Lung (tissue), 12 donors: Measurements from ENCODE around the gene GLIS2. TPM values are rescaled to one million over a fixed set of nuclear protein-coding genes. Genes with fewer than 3 reads are reported as not detected.

Experiments
- ATAC-seq: fragments of 200-7000 bp; cut with Tn5 transposase; one replicate; pipeline ENCODE4 v1.9.1; 2020; ENCODE audit warnings: moderate number of reproducible peaks; ENCODE audit not compliant: insufficient read depth, low FRiP score
- DNase-seq, 3 donors: peaks; one replicate each; pipeline ENCODE4 v3.0.0-alpha.2; 2013 to 2017
- H3K27ac ChIP-seq, 2 donors: one replicate each; pipeline ENCODE4 v1.5.1; 2013; ENCODE audit warnings: mild to moderate bottlenecking in 2 of 2, moderate library complexity in 2 of 2, control low read depth in 1 of 2, inconsistent platforms in 1 of 2, low read depth in 1 of 2, low read length in 1 of 2
- H3K27me3 ChIP-seq, 3 donors: one replicate each; pipeline ENCODE4 v1.5.1; 2013; ENCODE audit warnings: low read length in 2 of 3; ENCODE audit not compliant: control insufficient read depth in 3 of 3, insufficient read depth in 3 of 3
- H3K36me3 ChIP-seq, 4 donors: one replicate each; pipeline ENCODE4 v1.5.1; 2013; ENCODE audit warnings: low read length in 4 of 4, mild to moderate bottlenecking in 1 of 4, moderate library complexity in 1 of 4; ENCODE audit not compliant: control insufficient read depth in 4 of 4, insufficient read depth in 4 of 4
- H3K4me1 ChIP-seq, 5 donors: one replicate each; pipeline ENCODE4 v1.5.1; 2013; ENCODE audit warnings: low read length in 5 of 5, mild to moderate bottlenecking in 2 of 5, moderate library complexity in 1 of 5; ENCODE audit not compliant: control insufficient read depth in 5 of 5, insufficient read depth in 5 of 5
- H3K4me3 ChIP-seq: one replicate; pipeline ENCODE4 v1.5.1; 2013; ENCODE audit warnings: mild to moderate bottlenecking, control low read depth, moderate library complexity
- H3K9ac ChIP-seq, 2 donors: one replicate each; pipeline ENCODE4 v1.5.1; 2013; ENCODE audit warnings: low read length in 2 of 2, control low read depth in 1 of 2; ENCODE audit not compliant: insufficient read depth in 1 of 2
- H3K9me3 ChIP-seq, 4 donors: one replicate each; pipeline ENCODE4 v1.5.1; 2013; ENCODE audit warnings: low read length in 3 of 4, mild to moderate bottlenecking in 1 of 4, moderate library complexity in 1 of 4; ENCODE audit not compliant: control insufficient read depth in 4 of 4, insufficient read depth in 3 of 4
- WGBS, 2 donors: extraction: QIAGEN DNeasy Blood & Tissue Kit; methylation state at CpG; one replicate each; pipeline ENCODE4 v1.1.7; 2013; 5-methylcytosine and 5-hydroxymethylcytosine counted together
- polyA plus RNA-seq, 2 donors: library from polyadenylated mRNA; stranded (reverse); fragments of 200-250 nt; gene quantifications; one replicate each; pipeline ENCODE4 v1.2.1, GENCODE V29; 2013
- total RNA-seq, 2 donors: library from RNA; depleted of rRNA in 1 of 2; stranded (reverse); fragments of >200 nt in 1 of 2; gene quantifications; one replicate each; pipeline ENCODE4 v1.2.1, GENCODE V29; 2014 to 2021
- TF ChIP-seq, protein P1 (sequence below): IDR thresholded peaks from 2 replicates; pipeline ENCODE4 v1.5.1; 2012; ENCODE audit warnings: mild to moderate bottlenecking; ENCODE audit errors: control extremely low read depth, extremely low read depth
- donor health status: control.
- donor health status: control.
- donor health status: Bipolar disorder and iron deficiency.
- donor health status: healthy.
- donor health status: DM: yes; HTN: yes; CAD: no.

GLIS2 gene
- total and polyA plus RNA-seq, 4 donors = 8.8 to 25.5 (median 14.9) TPM

DNA sequence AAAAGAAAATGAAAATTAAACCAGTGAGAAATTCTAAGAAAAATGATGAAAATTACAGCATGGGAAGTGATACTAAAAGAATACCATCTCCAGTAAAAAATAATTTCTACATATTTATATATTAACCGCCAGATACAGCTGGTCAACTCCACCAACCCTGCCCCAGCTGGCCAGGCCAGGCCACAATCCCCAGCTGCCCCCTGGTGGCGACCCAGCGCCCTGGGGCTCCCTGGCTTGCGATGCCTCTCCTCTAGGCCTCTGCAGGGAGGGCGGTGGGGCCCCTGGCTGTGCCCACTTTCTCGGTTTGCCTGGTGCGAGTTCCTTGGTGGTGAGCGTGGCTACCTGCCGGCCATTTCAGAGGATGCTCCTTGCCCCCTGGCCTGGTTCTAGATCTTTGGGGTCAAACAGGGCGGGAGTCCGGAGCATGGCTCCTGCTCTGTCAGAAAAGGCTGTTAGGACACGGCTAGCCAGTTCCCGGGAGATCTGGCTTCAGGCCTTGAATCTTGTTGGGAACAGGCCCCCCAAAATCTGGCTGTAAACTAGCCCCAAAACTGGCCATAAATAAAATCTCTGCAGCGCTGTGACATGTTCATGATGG lies 14.5 kb downstream of the GLIS2 start:
- Histone ChIP-seq H3K36me3 (peaks cover 0 to 15% (median 7%) of the 10 kb centered on the region in 4 donors), H3K4me3 (no peak overlapping the region), H3K27ac (no peak overlapping the region), H3K4me1 (peaks cover 0 to 22% (median 16%) of the 10 kb centered on the region in 5 donors), H3K9ac (no peak overlapping the region), H3K27me3 (no peaks in the 10 kb centered on the region), H3K9me3 (no peaks in the 10 kb centered on the region)
- ATAC-seq = peak; percentile 49
- TF ChIP-seq, protein P1, sequence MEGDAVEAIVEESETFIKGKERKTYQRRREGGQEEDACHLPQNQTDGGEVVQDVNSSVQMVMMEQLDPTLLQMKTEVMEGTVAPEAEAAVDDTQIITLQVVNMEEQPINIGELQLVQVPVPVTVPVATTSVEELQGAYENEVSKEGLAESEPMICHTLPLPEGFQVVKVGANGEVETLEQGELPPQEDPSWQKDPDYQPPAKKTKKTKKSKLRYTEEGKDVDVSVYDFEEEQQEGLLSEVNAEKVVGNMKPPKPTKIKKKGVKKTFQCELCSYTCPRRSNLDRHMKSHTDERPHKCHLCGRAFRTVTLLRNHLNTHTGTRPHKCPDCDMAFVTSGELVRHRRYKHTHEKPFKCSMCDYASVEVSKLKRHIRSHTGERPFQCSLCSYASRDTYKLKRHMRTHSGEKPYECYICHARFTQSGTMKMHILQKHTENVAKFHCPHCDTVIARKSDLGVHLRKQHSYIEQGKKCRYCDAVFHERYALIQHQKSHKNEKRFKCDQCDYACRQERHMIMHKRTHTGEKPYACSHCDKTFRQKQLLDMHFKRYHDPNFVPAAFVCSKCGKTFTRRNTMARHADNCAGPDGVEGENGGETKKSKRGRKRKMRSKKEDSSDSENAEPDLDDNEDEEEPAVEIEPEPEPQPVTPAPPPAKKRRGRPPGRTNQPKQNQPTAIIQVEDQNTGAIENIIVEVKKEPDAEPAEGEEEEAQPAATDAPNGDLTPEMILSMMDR = peak; percentile 92
- WGBS, 2 donors = 43 to 49% methylated on average over 14 of the region's 14 CpGs
- peak; percentile 70 to 83 (median 80) for DNase-seq

DNA sequence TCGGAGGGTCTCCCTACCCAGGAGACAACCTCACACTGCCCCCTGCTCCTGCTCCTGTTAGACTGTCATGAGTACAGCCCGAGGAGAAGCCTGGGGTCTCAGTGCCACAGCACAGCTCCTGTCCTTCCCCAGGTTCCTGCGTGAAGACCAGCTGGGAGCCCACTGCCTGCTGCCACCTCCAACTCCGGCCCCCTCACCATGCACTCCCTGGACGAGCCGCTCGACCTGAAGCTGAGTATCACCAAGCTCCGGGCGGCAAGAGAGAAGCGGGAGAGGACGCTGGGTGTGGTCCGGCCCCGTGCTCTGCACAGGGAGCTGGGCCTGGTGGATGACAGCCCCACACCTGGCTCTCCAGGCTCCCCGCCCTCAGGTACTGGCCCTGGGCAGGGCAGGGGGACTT lies 16.2 kb downstream of the GLIS2 start:
- Histone ChIP-seq H3K36me3 (peaks cover 0 to 20% (median 10%) of the 10 kb centered on the region in 4 donors), H3K27ac (no peak overlapping the region), H3K4me1 (peaks cover 0 to 17% (median 14%) of the 10 kb centered on the region in 5 donors), H3K9ac (no peak overlapping the region), H3K27me3 (no peaks in the 10 kb centered on the region), H3K9me3 (no peaks in the 10 kb centered on the region), H3K4me3 (no peak overlapping the region)
- no peak for DNase-seq
- no peak for ATAC-seq
- TF ChIP-seq, protein P1 = no peak
- WGBS, 2 donors = 90 to 94% methylated on average over 14 of the region's 14 CpGs

DNA sequence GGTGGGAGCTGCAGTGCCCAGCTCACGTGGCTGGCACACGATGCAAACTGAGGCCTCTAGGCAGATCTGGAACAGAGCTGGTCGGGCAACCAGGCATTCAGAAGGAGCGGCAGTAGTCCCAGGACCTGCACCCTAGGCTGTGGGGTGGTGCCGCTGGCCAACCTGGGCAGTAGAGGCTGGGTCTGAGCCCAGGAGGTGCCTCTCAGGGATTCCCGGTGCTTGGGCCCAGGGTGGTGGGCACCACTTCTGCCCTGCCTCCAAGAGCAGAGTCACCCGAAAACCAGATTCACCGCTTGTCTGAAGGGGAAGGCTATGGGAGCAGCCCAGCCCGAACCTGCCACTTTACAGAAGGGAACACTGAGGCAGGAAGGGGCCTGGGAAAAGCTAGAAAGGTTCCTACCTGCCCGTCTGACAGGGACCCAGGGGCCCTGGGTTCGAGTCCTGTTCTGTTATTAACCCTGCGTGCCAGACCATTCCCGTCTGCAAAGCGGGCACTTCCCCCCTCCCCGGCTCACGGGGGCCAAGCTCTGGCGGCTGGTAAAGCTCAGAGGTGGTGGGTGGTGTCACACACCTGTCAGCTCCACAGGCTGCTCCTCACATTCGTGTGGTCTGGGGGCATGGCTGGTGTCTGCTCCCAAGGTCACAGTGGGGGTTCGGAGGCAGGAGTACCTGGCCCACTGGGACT lies 16.9 kb downstream of the GLIS2 start:
- no peak overlapping the region for H3K9ac ChIP-seq
- 87 to 88% methylated on average over 19 of the region's 19 CpGs for WGBS, 2 donors
- ATAC-seq = no peak
- TF ChIP-seq, protein P1 = no peak
- H3K36me3 ChIP-seq = peaks cover 0 to 27% (median 11%) of the 10 kb centered on the region in 4 donors
- no peaks in the 10 kb centered on the region for H3K9me3 ChIP-seq
- no peak for DNase-seq
- H3K4me3 ChIP-seq = no peak overlapping the region
- H3K27ac ChIP-seq = no peak overlapping the region
- peaks cover 0 to 15% (median 14%) of the 10 kb centered on the region in 5 donors for H3K4me1 ChIP-seq
- no peaks in the 10 kb centered on the region for H3K27me3 ChIP-seq
